GDM1 (cell line): Measurements from ENCODE around the gene ASIC3.
A peak's percentile ranks its signal among the peaks of the same experiment; 100 is the strongest.
"Not testable (repeated sequence)": the region's sequence is repeated elsewhere in the genome, so short reads cannot be mapped to it uniquely, and the experiment has no call there.

ENCODE experiments used
- DNase-seq: peaks from one replicate; lab custom pipeline; 2025; lab: John Stamatoyannopoulos, UW

The ASIC3 gene

DNA sequence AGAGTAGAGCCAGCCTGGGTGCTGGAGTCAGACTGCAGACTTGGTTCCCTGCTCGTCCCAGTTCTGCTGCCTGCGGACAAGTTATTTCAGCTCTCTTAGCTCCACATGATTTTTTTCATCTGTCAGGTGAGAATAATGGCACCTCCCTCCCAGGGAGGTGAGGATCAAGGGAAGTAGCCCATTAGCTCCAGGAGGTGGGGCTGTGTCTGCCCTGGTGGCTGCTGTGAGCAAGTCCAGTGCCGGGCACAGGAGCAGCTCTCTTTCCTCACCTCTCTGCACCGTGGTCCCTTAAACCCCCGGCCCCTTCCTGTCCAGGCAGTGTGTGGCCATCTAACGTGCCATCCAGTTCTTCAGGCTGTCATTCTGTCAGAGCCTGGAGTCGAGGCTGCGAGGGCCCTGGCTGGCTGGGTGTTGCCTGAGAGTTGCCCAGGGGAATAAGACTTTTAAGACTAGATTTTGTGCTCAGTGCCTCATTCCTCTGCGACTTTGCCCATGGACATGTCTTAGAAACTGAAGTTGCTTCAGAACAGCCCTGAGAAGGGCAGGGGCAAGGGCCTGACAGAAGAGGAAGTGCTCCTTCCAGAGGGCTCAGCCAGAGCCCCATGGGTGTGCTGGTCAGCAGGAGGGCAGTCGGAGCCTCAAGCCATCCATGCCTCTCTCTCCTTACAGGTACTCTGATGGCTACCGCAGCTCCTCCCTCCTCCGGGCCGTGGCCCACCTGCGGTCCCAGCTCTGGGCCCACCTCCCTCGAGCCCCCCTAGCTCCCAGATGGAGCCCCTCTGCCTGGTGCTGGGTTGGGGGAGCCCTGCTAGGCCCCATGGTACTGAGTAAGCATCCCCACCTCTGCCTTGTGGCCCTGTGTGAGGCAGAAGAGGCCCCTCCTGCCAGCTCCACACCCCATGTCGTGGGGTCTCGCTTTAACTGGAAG lies 15.1 kb upstream of the ASIC3 start:
- DNase-seq, result no peak

DNA sequence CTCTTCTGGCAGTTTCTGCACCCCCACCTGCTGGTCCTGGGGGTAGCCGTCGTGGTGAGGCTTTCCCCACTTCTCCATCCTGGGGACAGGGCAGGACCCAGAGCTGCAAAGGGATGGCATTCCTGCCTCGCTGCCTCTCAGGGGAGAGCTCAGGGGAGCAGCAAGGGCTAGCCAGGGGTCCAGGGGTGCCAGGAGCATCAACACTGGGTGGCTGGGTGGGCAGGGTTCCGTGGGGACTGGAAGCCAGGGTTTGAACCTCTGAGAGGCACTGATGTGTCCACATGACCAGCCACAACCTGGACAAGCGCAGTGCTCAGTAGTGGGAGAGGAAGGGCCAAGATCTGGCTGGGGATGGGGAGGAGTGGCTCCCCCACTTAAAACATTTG lies 14.5 kb upstream of the ASIC3 start:
- no peak for DNase-seq

GRCh38 chr7:151034312-151035025 lies 13.9 kb upstream of the ASIC3 start:
- DNase-seq, result no peak

- no peak for DNase-seq
Measured at GRCh38 chr7:151035026-151035717, 13.2 kb upstream of the ASIC3 start.

DNA sequence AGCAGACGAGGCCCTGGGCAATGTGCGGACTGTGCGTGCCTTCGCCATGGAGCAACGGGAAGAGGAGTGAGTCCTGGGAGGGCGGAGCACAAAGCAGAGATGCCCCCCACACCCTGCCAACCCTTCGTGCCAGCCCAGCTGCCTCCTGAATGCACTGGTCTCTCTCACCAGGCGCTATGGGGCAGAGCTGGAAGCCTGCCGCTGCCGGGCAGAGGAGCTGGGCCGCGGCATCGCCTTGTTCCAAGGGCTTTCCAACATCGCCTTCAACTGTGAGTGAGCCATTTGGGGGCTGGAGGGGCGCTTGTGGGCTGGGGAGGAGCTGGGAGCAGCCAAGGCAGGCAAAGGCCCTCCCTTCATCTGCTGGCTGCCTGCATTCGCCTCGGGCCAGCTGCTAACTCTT lies 12.4 kb upstream of the ASIC3 start:
- DNase-seq, result no peak

GRCh38 chr7:151038951-151039849 lies 9.1 kb upstream of the ASIC3 start:
- DNase-seq, result peak; percentile 78

GRCh38 chr7:151039850-151040548 lies 8.3 kb upstream of the ASIC3 start:
- peak; percentile 30 for DNase-seq

GRCh38 chr7:151040616-151041375 lies 7.5 kb upstream of the ASIC3 start:
- no peak for DNase-seq

GRCh38 chr7:151043449-151043848 lies 4.9 kb upstream of the ASIC3 start:
- DNase-seq, result not testable (repeated sequence)

DNA sequence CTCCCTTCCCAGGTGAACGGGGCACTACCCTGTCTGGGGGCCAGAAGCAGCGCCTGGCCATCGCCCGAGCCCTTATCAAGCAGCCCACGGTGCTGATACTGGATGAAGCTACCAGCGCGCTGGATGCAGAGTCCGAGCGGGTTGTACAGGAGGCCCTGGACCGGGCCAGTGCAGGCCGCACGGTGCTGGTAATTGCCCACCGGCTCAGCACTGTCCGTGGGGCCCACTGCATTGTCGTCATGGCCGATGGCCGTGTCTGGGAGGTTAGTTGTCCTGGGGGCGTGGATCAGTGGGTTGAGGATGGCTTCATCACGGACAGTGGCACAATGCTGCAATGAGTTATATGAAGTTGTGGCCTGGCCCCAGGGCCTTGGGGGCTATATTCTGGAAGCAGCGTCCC lies 4.4 kb upstream of the ASIC3 start:
- DNase-seq, result no peak

DNA sequence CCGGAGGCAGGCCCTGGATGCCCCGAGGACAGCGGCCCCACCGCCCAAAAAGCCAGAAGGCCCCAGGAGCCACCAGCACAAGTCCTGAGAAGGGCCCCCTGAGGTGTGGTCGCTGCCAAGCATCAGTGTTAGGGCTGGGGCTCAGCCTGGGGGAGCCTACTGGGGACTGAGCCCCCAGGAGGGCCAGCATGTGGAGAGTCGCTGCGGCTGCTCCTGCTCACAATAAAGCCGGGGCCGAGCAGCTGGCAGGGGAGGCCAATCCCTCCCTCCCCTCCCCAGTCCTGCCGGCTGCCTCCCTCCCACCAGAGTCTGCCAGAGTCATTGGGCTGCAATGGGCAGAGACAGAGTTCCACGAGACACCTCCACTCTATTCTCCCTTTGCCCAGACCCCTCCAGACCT lies 3.1 kb upstream of the ASIC3 start:
- DNase-seq, result no peak

DNA sequence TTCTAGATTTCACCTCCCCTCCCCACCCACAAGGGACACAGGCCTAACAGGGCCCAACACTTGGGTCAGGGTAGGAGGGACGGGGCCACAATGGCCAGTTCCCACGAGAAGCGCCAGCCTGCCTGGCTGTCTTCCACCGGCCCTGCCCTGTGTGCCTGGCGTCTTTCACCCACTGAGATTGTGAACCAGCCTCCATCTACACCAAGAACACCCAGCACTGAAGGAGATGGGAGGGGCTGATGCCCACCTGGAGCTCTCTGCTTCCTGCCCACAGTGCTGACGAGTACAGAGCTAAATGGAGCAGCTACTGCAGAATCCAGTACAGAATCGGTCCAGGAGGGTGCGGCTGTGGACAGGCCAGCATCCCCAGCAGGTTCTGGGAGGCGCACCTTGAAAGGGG lies 2.4 kb upstream of the ASIC3 start:
- DNase-seq, result no peak

DNA sequence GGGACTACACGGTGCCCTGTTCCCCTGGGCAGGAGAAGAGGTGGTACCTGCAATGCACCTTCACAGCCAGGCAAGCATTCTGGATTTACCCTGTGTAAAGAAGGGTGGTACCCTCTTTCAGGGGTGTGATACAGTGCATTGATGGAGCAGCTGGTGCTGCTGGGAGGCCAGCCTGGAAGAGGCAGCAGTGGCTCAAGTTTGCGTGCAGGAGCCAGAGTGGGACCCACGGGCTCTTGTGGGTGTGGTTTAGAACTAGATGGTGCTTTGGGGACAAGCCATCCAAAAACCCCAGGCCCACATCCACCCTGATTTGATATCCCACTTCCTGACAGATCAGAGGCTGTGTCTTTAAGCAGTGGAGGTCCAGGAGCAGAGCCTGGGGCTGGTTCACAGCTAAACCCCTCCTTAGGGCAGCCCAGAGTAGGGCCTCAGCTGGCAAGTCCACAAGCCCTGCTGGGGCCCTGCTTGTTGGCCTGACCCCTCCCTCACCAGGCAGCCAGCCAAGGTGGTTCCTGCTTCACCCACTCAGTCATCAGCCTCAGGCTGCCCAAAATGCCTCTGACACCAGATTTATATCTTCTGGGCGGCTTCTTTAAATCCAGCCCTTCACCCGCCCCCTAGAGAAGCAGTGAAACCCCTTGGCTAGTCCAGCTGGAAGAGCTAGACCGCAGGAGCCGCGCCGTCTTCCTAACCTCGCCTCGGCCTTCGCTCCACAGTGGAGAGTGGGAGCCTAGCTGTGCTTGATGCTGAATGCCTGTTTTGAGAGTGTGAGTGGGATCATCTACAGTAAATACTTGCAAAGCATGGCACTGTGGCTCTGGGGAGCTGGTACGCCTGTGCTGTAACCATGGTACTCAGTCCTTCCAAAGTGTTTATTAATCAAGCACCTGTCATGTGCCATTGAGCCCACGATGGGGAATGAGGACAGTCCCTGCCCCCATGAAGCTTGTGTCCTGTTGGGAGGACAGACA lies 1.4 kb upstream of the ASIC3 start:
- no peak for DNase-seq

DNA sequence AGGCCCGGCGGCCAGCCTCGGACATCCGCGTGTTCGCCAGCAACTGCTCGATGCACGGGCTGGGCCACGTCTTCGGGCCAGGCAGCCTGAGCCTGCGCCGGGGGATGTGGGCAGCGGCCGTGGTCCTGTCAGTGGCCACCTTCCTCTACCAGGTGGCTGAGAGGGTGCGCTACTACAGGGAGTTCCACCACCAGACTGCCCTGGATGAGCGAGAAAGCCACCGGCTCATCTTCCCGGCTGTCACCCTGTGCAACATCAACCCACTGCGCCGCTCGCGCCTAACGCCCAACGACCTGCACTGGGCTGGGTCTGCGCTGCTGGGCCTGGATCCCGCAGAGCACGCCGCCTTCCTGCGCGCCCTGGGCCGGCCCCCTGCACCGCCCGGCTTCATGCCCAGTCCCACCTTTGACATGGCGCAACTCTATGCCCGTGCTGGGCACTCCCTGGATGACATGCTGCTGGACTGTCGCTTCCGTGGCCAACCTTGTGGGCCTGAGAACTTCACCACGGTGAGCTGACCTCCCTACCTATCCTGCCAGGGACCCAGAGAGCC lies 656 bp downstream of the ASIC3 start:
- DNase-seq, result no peak

DNA sequence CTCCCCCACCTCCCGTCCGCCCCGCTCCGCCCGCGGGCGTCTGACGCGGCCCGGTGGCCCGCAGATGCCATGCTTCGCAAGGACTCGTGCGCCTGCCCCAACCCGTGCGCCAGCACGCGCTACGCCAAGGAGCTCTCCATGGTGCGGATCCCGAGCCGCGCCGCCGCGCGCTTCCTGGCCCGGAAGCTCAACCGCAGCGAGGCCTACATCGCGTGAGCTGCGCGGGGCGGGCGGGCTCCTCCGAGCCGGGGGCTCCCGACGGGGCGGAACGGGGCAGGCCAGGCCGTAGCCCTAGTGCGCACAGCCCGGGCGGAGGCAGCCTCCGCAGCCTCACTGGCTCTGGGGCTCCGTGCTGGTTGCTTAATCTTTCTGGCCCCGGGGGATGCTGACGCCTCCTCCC lies 2.8 kb downstream of the ASIC3 start:
- DNase-seq, result no peak

DNA sequence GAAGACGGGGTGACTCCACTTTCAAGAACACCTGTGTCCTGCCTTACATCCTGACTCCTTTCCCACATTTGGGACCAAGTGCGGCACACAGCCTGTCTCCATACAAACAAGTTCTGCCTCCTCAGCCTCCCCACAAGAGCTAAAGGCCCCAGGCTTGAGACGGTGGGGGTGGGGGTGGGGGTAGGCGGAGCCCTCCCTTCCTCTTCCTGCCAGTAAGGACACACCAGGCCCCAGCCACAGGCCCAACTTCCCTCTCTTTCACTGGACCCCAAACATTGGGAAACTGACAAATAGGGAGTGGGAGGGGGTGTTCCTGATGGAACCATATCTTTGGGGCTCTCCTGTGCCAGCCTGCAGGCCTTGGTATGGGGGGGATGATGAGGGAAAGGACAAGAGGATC lies 4.8 kb downstream of the ASIC3 start:
- DNase-seq, result peak; percentile 55

DNA sequence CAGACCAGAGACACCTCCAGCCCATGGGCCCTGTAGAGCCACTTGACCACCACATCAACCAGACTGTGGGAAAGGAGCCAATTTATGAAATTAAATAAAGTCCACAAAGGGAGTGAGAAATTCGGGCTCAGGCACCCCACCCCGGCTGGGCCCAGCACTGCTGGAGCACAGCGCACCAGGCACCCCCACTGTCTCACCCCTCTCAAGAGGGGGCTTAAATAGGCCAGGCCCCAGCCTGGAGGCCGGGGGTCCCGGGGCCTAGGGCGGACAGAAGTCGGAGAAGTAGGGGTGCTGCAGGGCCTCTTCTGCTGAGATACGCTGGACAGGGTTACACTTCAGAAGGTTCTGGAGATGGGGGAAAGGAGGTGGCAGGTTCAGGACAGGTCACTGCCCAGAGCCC lies 5.4 kb downstream of the ASIC3 start:
- no peak for DNase-seq

DNA sequence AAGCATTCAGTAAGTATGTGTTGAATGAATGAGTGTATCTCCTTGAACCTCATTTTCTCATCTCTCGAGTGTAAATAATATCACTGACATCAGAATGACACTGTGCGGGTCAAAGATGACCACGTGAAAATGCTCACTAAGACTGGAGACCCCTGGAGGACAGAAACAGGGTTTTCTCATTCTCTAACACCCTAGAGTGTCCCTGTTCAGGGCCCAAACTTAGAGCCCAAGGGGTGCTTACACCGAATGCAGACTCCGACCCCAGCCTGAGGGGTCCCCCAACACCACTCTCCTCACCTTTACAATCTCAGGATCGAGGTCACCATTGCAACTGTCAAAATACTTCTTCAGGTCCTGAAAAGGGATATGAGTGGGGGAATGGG lies 7.9 kb downstream of the ASIC3 start:
- no peak for DNase-seq
